Panc1 (cell line): ENCODE results near the gene SMPD1.

Experiments used
- CTCF ChIP-seq: fragments of 450-650 bp; IDR thresholded peaks from 2 replicates; pipeline ENCODE4 v1.5.1; 2017; ENCODE audit warnings: mild to moderate bottlenecking
- POLR2AphosphoS5 ChIP-seq: IDR thresholded peaks from 2 replicates; pipeline ENCODE4 v1.6.1; 2012; ENCODE audit warnings: mild to moderate bottlenecking, low read depth, low read length, moderate library complexity
- REST ChIP-seq, 2 experiments: IDR thresholded peaks; 2 replicates each; pipeline ENCODE4 v1.6.1; 2011 to 2012; ENCODE audit warnings: low read depth in 2 of 2, control low read depth in 1 of 2, low read length in 1 of 2, mild to moderate bottlenecking in 1 of 2, moderate library complexity in 1 of 2; ENCODE audit not compliant: insufficient read depth in 1 of 2
- SIN3A ChIP-seq: IDR thresholded peaks from 2 replicates; pipeline ENCODE4 v1.6.1; 2012; ENCODE audit warnings: low read depth, mild to moderate bottlenecking, low read length, moderate library complexity, borderline replicate concordance; ENCODE audit not compliant: insufficient read depth
- TCF7L2 ChIP-seq: IDR thresholded peaks from 2 replicates; pipeline ENCODE4 v1.6.1; 2011; ENCODE audit warnings: mild to moderate bottlenecking, low read depth, low read length, inconsistent platforms

- TF ChIP-seq CTCF (no peak), SIN3A (no peak), TCF7L2 (no peak), POLR2AphosphoS5 (no peak), REST (IDR thresholded peaks at IDR 0.05; ENCODE audit: insufficient read depth in 1 of 2, low read depth in 2 of 2, low read length in 1 of 2) (no peak)
Measured at GRCh38 chr11:6388748-6389147, 1.5 kb upstream of the SMPD1 start.
